OCI-LY1 (cell line): ENCODE data around the gene MRPS26.

Source experiments
- CTCF ChIP-seq: fragments of 200-600 bp; sonication (generic), shearing (Covaris generic); IDR thresholded peaks from 2 replicates; pipeline ENCODE4 v1.5.1; 2017; ENCODE audit warnings: mild to moderate bottlenecking, antibody characterized with exemption, low read length, moderate library complexity, mixed read lengths
- EZH2 ChIP-seq: fragments of 200-600 bp; sonication (generic), shearing (Covaris generic); IDR thresholded peaks from 2 replicates; pipeline ENCODE4 v1.8.0; 2017; ENCODE audit warnings: borderline replicate concordance, mixed run types, mild to moderate bottlenecking, antibody characterized with exemption, low read length, moderate library complexity, mixed read lengths

- TF ChIP-seq CTCF (no peak), EZH2 (no peak)
Measured at GRCh38 chr20:3088031-3088430, 42.2 kb downstream of the MRPS26 start.
